ENCODE measurements around the gene TRIM61. TPM values are rescaled to one million over a fixed set of nuclear protein-coding genes. Genes with fewer than 3 reads are reported as not detected.
A peak's percentile ranks its signal among the peaks of the same experiment; 100 is the strongest.
"Not testable (repeated sequence)": the region's sequence is repeated elsewhere in the genome, so short reads cannot be mapped to it uniquely, and the experiment has no call there.

The TRIM61 gene
- 0.34 TPM for total RNA-seq (ENCODE audit: unreplicated experiment)
- long read RNA-seq: 0 reads

DNA sequence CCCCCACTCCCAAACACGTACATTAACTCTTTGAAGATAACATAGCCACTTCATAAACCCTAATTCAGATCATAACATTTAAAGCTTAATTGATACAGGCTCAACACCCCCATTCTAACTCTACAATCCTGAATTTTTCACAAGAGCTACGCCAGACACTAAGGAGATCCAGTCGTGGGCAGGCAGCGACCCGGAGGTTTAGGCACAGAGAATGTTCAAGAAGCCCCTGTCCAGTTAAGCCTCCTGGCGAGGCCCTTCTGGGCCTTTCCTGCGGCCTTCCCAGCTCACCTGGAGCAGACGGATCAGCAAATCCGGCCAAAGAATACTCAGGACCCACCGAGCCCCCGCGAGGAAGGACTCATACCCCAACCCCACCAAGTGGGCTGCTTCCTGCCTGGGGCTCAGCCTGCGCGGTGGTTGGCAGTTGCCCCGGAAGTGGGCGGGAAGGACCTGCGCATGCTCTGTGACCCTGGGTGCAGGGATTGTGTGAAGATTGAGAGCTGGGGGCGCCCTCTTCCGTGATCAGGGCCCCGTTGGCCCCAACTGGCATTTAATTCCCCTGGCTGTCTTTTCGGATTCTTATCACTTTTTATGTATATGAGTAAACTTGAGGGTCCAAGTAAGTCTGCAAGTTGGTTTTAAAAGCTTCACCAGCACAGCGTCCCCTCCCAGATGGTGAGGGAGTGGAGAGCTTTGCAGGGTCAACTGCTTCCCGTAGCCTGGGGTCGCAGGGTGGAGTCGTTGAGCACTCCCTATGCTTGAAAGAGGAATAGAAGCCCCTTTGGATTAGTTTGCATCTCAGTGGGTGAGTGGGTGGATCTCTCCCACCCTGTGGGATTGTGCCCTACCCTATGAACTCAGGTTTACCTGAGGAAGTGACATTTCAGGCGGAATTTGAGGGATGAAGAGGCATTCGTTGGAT is at the start of gene TRIM61:
TSS of gene TRIM61 (minus strand) at position 415 of the 922 bp plus-strand sequence. CDS start 7,655 bp downstream, outside the sequence.
- Mint-ChIP-seq H3K4me3 (ENCODE audit: unreplicated experiment) (no peak within 1 kb of the TSS), H3K4me1 (ENCODE audit: low read depth, unreplicated experiment) (peaks cover 7% of the 10 kb centered on the region), H3K27ac (ENCODE audit: unreplicated experiment) (no peak within 1 kb of the TSS), H3K27me3 (ENCODE audit: unreplicated experiment) (peaks cover 2% of the 10 kb centered on the region), H3K36me3 (ENCODE audit: unreplicated experiment) (no peaks in the 10 kb centered on the region), H3K9me3 (ENCODE audit: unreplicated experiment) (no peaks in the 10 kb centered on the region)
- TF ChIP-seq, protein P1, sequence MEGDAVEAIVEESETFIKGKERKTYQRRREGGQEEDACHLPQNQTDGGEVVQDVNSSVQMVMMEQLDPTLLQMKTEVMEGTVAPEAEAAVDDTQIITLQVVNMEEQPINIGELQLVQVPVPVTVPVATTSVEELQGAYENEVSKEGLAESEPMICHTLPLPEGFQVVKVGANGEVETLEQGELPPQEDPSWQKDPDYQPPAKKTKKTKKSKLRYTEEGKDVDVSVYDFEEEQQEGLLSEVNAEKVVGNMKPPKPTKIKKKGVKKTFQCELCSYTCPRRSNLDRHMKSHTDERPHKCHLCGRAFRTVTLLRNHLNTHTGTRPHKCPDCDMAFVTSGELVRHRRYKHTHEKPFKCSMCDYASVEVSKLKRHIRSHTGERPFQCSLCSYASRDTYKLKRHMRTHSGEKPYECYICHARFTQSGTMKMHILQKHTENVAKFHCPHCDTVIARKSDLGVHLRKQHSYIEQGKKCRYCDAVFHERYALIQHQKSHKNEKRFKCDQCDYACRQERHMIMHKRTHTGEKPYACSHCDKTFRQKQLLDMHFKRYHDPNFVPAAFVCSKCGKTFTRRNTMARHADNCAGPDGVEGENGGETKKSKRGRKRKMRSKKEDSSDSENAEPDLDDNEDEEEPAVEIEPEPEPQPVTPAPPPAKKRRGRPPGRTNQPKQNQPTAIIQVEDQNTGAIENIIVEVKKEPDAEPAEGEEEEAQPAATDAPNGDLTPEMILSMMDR (IDR thresholded peaks at IDR 0.05; ENCODE audit: partially characterized antibody, unreplicated experiment): no peak
- no peak for DNase-seq

DNA sequence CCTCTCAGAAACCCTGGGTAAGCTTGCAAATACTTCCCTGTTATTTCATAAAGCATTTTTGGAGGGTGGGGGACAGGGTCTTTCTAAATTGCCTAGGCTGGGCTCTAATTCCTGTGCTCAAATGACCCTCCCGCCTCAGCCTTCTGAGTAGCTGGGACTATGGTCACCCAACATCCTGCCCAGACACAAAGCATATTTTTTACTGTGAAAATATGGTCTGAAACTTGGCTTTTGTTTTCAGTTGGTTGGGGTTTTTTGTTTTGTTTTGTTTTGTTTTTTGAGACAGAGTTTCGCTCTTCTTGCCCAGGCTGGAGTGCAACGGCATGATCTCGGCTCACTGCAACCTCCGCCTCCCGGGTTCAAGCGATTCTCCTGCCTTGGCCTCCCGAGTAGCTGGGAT is 48.3 kb upstream of the TRIM61 start:
- not testable (repeated sequence) for H3K36me3 Mint-ChIP-seq (ENCODE audit: unreplicated experiment); H3K27ac Mint-ChIP-seq (ENCODE audit: unreplicated experiment); H3K4me3 Mint-ChIP-seq (ENCODE audit: unreplicated experiment); H3K27me3 Mint-ChIP-seq (ENCODE audit: unreplicated experiment); H3K4me1 Mint-ChIP-seq (ENCODE audit: low read depth, unreplicated experiment); H3K9me3 Mint-ChIP-seq (ENCODE audit: unreplicated experiment); DNase-seq

DNA sequence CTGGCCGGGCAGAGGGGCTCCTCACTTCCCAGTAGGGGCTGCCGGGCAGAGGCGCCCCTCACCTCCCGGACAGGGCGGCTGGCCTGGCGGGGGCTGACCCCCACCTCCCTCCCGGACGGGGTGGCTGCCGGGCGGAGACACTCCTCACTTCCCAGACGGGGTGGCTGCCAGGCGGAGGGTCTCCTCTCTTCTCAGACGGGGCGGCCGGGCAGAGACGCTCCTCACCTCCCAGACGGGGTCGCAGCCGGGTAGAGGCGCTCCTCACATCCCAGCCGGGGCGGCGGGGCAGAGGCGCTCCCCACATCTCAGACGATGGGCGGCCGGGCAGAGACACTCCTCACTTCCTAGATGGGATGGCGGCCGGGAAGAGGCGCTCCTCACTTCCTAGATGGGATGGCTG is 42.5 kb upstream of the TRIM61 start:
- not testable (repeated sequence) for H3K4me1 Mint-ChIP-seq (ENCODE audit: low read depth, unreplicated experiment); H3K36me3 Mint-ChIP-seq (ENCODE audit: unreplicated experiment); H3K27ac Mint-ChIP-seq (ENCODE audit: unreplicated experiment); H3K27me3 Mint-ChIP-seq (ENCODE audit: unreplicated experiment); H3K4me3 Mint-ChIP-seq (ENCODE audit: unreplicated experiment); DNase-seq; H3K9me3 Mint-ChIP-seq (ENCODE audit: unreplicated experiment)

DNA sequence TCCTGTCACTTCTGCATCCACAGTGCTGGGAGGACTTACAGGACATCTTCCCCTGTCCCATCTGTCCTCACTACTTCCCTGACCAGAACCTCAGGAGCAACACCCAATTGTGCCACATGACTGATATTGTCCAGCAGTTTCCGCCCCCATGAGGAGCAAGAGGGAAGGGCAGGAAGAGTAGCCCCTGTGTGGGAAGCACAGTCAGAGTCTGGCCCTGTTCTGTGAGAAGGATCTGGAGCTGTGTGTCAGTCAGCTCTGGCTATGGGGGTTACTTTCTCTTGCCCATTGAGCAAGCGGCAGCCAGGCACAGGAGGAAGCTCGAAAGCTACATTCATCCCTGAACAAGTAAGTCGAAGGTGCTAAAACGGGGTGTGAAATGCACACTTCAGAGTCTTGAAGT is 39.5 kb upstream of the TRIM61 start:
- H3K36me3 Mint-ChIP-seq (ENCODE audit: unreplicated experiment): peaks cover 6% of the 10 kb centered on the region

DNA sequence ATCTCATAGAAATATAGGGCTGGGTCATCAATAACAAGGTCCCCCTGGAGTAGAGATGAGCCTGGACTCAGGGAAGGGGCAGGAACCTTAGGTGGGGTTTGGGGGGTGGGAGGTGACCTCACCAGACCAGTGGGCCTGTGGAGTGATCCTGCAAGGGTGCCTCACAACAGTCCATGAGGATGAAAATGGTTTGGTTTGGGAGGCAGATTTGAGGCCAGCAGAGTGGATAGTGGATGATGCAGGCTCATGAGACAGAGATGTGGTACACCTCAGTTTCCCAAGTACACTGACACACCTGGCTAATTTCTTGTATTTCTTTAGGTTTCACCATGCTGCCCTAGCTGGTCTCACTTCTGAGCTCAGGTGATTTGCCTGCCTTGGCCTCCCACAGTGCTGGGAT is 36.2 kb upstream of the TRIM61 start:
- Mint-ChIP-seq H3K4me1 (ENCODE audit: low read depth, unreplicated experiment) (peaks cover 14% of the 10 kb centered on the region), H3K27me3 (ENCODE audit: unreplicated experiment) (peaks cover 8% of the 10 kb centered on the region), H3K4me3 (ENCODE audit: unreplicated experiment) (no peak overlapping the region), H3K36me3 (ENCODE audit: unreplicated experiment) (no peaks in the 10 kb centered on the region), H3K27ac (ENCODE audit: unreplicated experiment) (no peak overlapping the region), H3K9me3 (ENCODE audit: unreplicated experiment) (peaks cover 7% of the 10 kb centered on the region)
- DNase-seq: no peak
- TF ChIP-seq, protein P1 (IDR thresholded peaks at IDR 0.05; ENCODE audit: partially characterized antibody, unreplicated experiment): no peak

More for the DNA sequence above, 39.5 kb upstream of the TRIM61 start:
- no peak for DNase-seq
- Mint-ChIP-seq H3K27ac (ENCODE audit: unreplicated experiment) (peak overlapping the region; percentile 75), H3K9me3 (ENCODE audit: unreplicated experiment) (peaks cover 10% of the 10 kb centered on the region), H3K4me1 (ENCODE audit: low read depth, unreplicated experiment) (peaks cover 8% of the 10 kb centered on the region), H3K4me3 (ENCODE audit: unreplicated experiment) (no peak overlapping the region), H3K27me3 (ENCODE audit: unreplicated experiment) (peaks cover 6% of the 10 kb centered on the region)
- TF ChIP-seq, protein P1 (IDR thresholded peaks at IDR 0.05; ENCODE audit: partially characterized antibody, unreplicated experiment): peak; percentile 30

DNA sequence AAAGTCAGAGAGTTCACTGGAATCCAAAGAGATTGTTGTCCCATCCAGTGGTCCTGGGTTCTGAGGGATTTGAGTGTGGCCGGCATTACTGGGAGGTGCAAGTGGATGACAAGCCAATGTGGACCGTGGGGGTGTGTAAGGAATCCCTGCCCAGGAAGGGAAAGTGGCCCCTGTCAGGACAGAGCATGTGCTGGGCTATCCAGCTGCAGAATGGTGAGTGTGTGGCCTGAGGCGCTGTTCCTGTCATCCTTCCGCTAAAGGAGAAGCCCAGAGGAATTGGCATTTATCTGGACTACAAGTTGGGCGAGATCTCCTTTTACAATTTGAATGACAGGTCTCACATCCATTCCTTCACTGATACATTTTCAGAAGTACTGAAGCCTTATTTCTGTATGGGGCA is 33.9 kb upstream of the TRIM61 start:
- Mint-ChIP-seq H3K4me3 (ENCODE audit: unreplicated experiment) (no peak overlapping the region), H3K27me3 (ENCODE audit: unreplicated experiment) (peaks cover 7% of the 10 kb centered on the region), H3K27ac (ENCODE audit: unreplicated experiment) (peak overlapping the region; percentile 10), H3K9me3 (ENCODE audit: unreplicated experiment) (peaks cover 7% of the 10 kb centered on the region), H3K36me3 (ENCODE audit: unreplicated experiment) (no peaks in the 10 kb centered on the region), H3K4me1 (ENCODE audit: low read depth, unreplicated experiment) (peaks cover 11% of the 10 kb centered on the region)
- no peak for DNase-seq
- TF ChIP-seq, protein P1 (IDR thresholded peaks at IDR 0.05; ENCODE audit: partially characterized antibody, unreplicated experiment): no peak
